Thymus (tissue), 11 donors: ENCODE measurements around the gene SPINT2. TPM values are rescaled to one million over a fixed set of nuclear protein-coding genes. Genes with fewer than 3 reads are reported as not detected.
"Not testable (repeated sequence)": the region's sequence is repeated elsewhere in the genome, so short reads cannot be mapped to it uniquely, and the experiment has no call there.

Experiments used
- DNase-seq, 9 donors: peaks; one replicate each; pipeline ENCODE4 v3.0.0-alpha.2; 2013; ENCODE audit warnings: low spot score in 9 of 9, low read depth in 6 of 9, missing footprints in 1 of 9
- H3K27ac ChIP-seq, 2 donors: one replicate each; pipeline ENCODE4 v1.5.1; 2013; ENCODE audit warnings: control low read depth in 1 of 2, low read depth in 1 of 2, low read length in 1 of 2, mild to moderate bottlenecking in 1 of 2, moderate library complexity in 1 of 2
- H3K27me3 ChIP-seq, 2 donors: one replicate each; pipeline ENCODE4 v1.5.1; 2013; ENCODE audit warnings: low read length in 1 of 2; ENCODE audit not compliant: control insufficient read depth in 2 of 2, insufficient read depth in 1 of 2
- H3K36me3 ChIP-seq, 2 donors: one replicate each; pipeline ENCODE4 v1.5.1; 2013; ENCODE audit warnings: low read length in 1 of 2, mild to moderate bottlenecking in 1 of 2, moderate library complexity in 1 of 2; ENCODE audit not compliant: control insufficient read depth in 2 of 2, insufficient read depth in 2 of 2
- H3K4me1 ChIP-seq, 2 donors: one replicate each; pipeline ENCODE4 v1.5.1; 2013; ENCODE audit warnings: low read length in 2 of 2; ENCODE audit not compliant: control insufficient read depth in 2 of 2, insufficient read depth in 2 of 2
- H3K4me3 ChIP-seq, 2 donors: one replicate each; pipeline ENCODE4 v1.5.1; 2013; ENCODE audit warnings: low read length in 2 of 2, control low read depth in 1 of 2, mild to moderate bottlenecking in 1 of 2
- H3K9me3 ChIP-seq, 2 donors: one replicate each; pipeline ENCODE4 v1.5.1; 2013; ENCODE audit warnings: low read length in 1 of 2, mild to moderate bottlenecking in 1 of 2; ENCODE audit not compliant: control insufficient read depth in 2 of 2, insufficient read depth in 1 of 2
- WGBS: extraction: QIAGEN DNeasy Blood & Tissue Kit; methylation state at CpG from one replicate; pipeline ENCODE4 v1.1.7; 2013; 5-methylcytosine and 5-hydroxymethylcytosine counted together
- polyA plus RNA-seq: library from polyadenylated mRNA; stranded (reverse); fragments of 200-250 nt; gene quantifications from one replicate; pipeline ENCODE4 v1.2.3, GENCODE V29; 2013
- total RNA-seq: library from RNA; stranded (reverse); fragments of 120-200 nt; gene quantifications from one replicate; pipeline ENCODE4 v1.2.4, GENCODE V29; 2013
- donor health status: healthy.

The SPINT2 gene
- total and polyA plus RNA-seq, 2 donors: 107 to 253 TPM

GRCh38 chr19:38223119-38223523 is 41.3 kb upstream of the SPINT2 start:
- 92% methylated on average over 3 of the region's 3 CpGs for WGBS
- no peaks in the 10 kb centered on the region for H3K36me3 ChIP-seq
- no peaks in the 10 kb centered on the region for H3K9me3 ChIP-seq
- no peak for DNase-seq
- H3K27ac ChIP-seq: no peak overlapping the region
- peaks cover 3 to 4% of the 10 kb centered on the region in 2 donors for H3K4me1 ChIP-seq
- H3K4me3 ChIP-seq: no peak overlapping the region
- peaks cover 57 to 88% of the 10 kb centered on the region in 2 donors for H3K27me3 ChIP-seq

- H3K4me3 ChIP-seq: peak overlapping the region; percentile 5 to 47
- H3K27me3 ChIP-seq: peaks cover 61 to 89% of the 10 kb centered on the region in 2 donors
- WGBS: 15% methylated on average over 13 of the region's 13 CpGs
- H3K36me3 ChIP-seq: no peaks in the 10 kb centered on the region
- no peak overlapping the region for H3K27ac ChIP-seq
- H3K9me3 ChIP-seq: no peaks in the 10 kb centered on the region
- no peak for DNase-seq
- peaks cover 4 to 5% of the 10 kb centered on the region in 2 donors for H3K4me1 ChIP-seq
These were observed 40.8 kb upstream of the SPINT2 start for GRCh38 chr19:38223617-38224013.

- Histone ChIP-seq H3K27ac (no peak within 1 kb of the TSS), H3K4me3 (peak within 1 kb of the TSS; percentile 5 to 47), H3K9me3 (no peaks in the 10 kb centered on the region), H3K36me3 (no peaks in the 10 kb centered on the region), H3K27me3 (peaks cover 67 to 90% of the 10 kb centered on the region in 2 donors), H3K4me1 (peaks cover 6 to 11% of the 10 kb centered on the region in 2 donors)
- 2% methylated on average over 61 of the region's 61 CpGs for WGBS
- peak in 3 of 9 donors; percentile 18 to 52 (median 38) for DNase-seq
These were observed 40.1 kb upstream of the SPINT2 start, which contains the start of gene DPF1 for GRCh38 chr19:38224014-38224862. DPF1 (minus strand) TSS chr19:38224222; CDS start chr19:38224142, 80 bp downstream.

GRCh38 chr19:38224863-38225218 is 39.5 kb upstream of the SPINT2 start:
- not testable (repeated sequence) for DNase-seq, H3K4me3 ChIP-seq, H3K36me3 ChIP-seq, H3K9me3 ChIP-seq, H3K27ac ChIP-seq
- peaks cover 7 to 12% of the 10 kb centered on the region in 2 donors for H3K4me1 ChIP-seq
- peaks cover 74 to 91% of the 10 kb centered on the region in 2 donors for H3K27me3 ChIP-seq
- WGBS: 93% methylated on average over 6 of the region's 6 CpGs

- H3K27ac ChIP-seq: no peak overlapping the region
- 65% methylated on average over 11 of the region's 11 CpGs for WGBS
- no peaks in the 10 kb centered on the region for H3K36me3 ChIP-seq
- H3K4me3 ChIP-seq: no peak overlapping the region
- H3K27me3 ChIP-seq: peaks cover 65 to 92% of the 10 kb centered on the region in 2 donors
- H3K4me1 ChIP-seq: peaks cover 7 to 12% of the 10 kb centered on the region in 2 donors
- no peak for DNase-seq
- no peaks in the 10 kb centered on the region for H3K9me3 ChIP-seq
These were observed 36.9 kb upstream of the SPINT2 start for GRCh38 chr19:38227287-38228004.

- no peaks in the 10 kb centered on the region for H3K9me3 ChIP-seq
- H3K27me3 ChIP-seq: peaks cover 59 to 87% of the 10 kb centered on the region in 2 donors
- no peak for DNase-seq
- H3K27ac ChIP-seq: no peak overlapping the region
- no peaks in the 10 kb centered on the region for H3K36me3 ChIP-seq
- no peak overlapping the region for H3K4me3 ChIP-seq
- 19% methylated on average over 16 of the region's 16 CpGs for WGBS
- H3K4me1 ChIP-seq: peaks cover 7 to 12% of the 10 kb centered on the region in 2 donors
These were observed 36.4 kb upstream of the SPINT2 start for GRCh38 chr19:38228005-38228377.

GRCh38 chr19:38228491-38229439 is 35.6 kb upstream of the SPINT2 start:
- DNase-seq: no peak
- no peaks in the 10 kb centered on the region for H3K36me3 ChIP-seq
- no peak overlapping the region for H3K27ac ChIP-seq
- peaks cover 5 to 12% of the 10 kb centered on the region in 2 donors for H3K4me1 ChIP-seq
- 4% methylated on average over 80 of the region's 80 CpGs for WGBS
- peaks cover 52 to 81% of the 10 kb centered on the region in 2 donors for H3K27me3 ChIP-seq
- H3K4me3 ChIP-seq: peak overlapping the region in 1 of 2 donors; percentile 37
- H3K9me3 ChIP-seq: no peaks in the 10 kb centered on the region

GRCh38 chr19:38229585-38230073 is 34.7 kb upstream of the SPINT2 start:
- peak overlapping the region in 1 of 2 donors; percentile 37 for H3K4me3 ChIP-seq
- H3K27ac ChIP-seq: no peak overlapping the region
- DNase-seq: peak in 8 of 9 donors; percentile 34 to 82 (median 67)
- H3K27me3 ChIP-seq: peaks cover 43 to 75% of the 10 kb centered on the region in 2 donors
- no peaks in the 10 kb centered on the region for H3K9me3 ChIP-seq
- WGBS: under 1% methylated on average over 54 of the region's 54 CpGs
- H3K36me3 ChIP-seq: no peaks in the 10 kb centered on the region
- H3K4me1 ChIP-seq: peaks cover 3 to 9% of the 10 kb centered on the region in 2 donors
